ENCODE results near the gene MINPP1. TPM values are rescaled to one million over a fixed set of nuclear protein-coding genes. Genes with fewer than 3 reads are reported as not detected.
"Not testable (repeated sequence)": the region's sequence is repeated elsewhere in the genome, so short reads cannot be mapped to it uniquely, and the experiment has no call there.

Gene MINPP1, protein sequence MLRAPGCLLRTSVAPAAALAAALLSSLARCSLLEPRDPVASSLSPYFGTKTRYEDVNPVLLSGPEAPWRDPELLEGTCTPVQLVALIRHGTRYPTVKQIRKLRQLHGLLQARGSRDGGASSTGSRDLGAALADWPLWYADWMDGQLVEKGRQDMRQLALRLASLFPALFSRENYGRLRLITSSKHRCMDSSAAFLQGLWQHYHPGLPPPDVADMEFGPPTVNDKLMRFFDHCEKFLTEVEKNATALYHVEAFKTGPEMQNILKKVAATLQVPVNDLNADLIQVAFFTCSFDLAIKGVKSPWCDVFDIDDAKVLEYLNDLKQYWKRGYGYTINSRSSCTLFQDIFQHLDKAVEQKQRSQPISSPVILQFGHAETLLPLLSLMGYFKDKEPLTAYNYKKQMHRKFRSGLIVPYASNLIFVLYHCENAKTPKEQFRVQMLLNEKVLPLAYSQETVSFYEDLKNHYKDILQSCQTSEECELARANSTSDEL
- total RNA-seq = 25.1 TPM

DNA sequence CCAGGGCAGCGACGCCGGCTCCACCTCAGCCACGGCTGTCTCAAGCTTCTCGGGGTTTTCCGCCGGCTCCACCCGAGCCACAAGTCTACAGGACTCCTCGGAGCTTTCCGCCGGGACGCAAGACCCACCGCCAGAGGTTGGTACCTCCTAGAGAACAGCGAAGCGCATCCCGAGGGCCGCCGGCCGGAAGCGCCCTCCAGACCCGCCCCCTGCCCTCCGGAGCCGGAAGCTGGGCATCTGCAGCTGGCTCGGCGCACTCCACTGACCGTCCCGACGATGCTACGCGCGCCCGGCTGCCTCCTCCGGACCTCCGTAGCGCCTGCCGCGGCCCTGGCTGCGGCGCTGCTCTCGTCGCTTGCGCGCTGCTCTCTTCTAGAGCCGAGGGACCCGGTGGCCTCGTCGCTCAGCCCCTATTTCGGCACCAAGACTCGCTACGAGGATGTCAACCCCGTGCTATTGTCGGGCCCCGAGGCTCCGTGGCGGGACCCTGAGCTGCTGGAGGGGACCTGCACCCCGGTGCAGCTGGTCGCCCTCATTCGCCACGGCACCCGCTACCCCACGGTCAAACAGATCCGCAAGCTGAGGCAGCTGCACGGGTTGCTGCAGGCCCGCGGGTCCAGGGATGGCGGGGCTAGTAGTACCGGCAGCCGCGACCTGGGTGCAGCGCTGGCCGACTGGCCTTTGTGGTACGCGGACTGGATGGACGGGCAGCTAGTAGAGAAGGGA, at the start of gene MINPP1:
MINPP1 (plus strand) TSS at position 254 of the 726 bp plus-strand sequence; CDS start at position 277, 23 bp downstream.
- peak; percentile 85 for DNase-seq

DNA sequence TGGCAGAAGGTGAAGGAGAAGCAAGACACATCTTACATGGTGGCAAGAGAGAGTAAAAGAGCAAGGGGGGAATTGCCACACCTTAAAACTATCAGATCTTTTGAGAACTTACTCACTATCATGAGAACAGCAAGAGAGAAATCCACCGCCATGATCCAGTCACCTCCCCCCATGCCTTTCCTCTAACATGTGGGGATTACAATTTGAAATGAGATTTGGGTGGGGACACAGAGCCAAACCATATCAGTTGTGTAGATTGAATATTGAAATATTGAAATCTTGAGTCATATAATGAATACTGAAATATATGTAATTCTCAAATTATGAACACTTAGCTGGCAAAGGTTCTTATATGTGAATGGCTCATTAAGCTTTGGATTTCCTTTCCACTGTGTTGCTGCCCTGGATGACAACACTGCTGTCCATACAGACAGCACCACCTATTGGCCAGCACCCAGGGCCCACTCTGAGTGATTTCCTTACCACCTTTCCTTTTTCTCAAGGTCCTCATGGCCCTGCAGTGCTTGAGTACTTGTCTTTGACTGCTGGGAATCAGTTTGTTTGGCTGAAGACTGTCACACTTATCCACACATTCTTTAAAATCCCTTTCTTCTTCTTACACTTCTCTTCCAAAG, 48.0 kb upstream of the MINPP1 start:
- DNase-seq = not testable (repeated sequence)

DNA sequence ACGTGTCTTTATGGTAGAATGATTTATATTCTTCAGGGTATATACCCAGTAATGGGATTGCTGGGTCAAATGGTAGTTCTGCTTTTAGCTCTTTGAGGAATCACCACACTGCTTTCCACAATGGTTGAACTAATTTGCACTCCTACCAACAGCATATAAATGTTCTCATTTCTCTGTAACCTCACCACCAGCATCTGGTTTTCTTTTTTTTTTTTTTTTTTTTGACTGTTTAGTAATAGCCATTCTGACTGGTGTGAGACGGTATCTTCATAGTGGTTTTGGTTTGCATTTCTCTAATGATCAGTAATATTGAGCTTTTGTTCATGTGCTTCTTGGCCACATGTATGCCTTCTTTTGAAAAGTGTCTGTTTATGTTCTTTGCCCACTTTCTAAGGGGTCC, 42.9 kb upstream of the MINPP1 start:
- not testable (repeated sequence) for DNase-seq

DNA sequence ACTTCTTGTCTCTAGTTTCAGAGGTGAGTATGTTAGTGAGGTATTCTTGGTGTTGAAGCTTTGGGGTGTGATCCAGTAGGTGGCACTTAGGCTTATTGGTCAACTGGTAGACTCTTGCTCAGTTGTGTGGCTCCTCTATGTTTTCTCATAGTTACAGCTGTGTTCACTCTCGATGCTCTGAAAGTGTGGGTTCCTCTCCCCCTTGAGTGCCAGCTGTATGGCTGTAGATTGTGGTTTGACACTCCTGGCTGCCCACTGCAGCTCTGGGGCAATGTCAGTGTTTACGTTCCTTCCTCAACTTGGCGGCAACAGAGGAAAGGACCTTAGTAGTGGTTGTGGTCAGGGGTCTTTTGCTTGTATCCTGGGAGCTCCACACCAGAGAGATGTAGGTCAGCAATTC, 37.8 kb upstream of the MINPP1 start:
- DNase-seq = not testable (repeated sequence)

DNA sequence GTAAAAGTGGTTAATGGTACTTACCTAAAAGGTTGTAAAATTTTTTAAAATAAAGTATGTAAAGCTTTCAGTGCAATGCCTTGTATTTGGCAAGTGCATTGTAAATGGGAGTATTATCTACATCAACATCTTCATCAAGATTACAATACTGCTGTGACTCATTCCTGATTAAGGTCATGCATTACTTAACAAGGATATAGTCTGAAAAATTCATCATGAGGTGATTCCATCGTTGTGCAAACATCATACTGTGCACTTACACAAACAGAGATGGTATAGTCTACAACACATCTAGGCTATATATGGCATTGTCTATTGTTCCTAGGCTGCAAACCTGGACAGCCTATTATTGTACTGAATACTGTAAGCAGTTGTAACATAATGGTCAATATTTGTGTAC, 16.0 kb upstream of the MINPP1 start:
- DNase-seq = not testable (repeated sequence)

GRCh38 chr10:87490285-87490684, 14.4 kb upstream of the MINPP1 start:
- not testable (repeated sequence) for DNase-seq

DNA sequence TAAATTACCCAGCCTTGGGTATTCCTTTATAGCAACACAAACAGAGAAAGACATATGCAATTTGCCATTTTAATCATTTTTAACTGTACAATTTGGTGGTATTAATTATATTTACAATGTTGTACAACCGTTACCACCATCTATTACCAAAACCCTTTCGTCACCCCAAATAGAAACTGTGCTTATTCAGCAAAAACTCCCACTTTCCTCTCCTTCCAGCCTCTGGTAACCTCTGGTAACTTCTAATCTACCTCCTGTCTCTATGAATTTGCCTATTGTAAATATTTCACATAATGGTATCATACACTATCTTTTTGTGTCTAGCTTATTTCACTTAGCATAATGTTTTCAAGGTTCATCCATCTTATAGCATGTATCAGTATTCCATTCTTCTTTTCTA, 12.2 kb upstream of the MINPP1 start:
- DNase-seq = not testable (repeated sequence)

GRCh38 chr10:87495446-87495845, 9.2 kb upstream of the MINPP1 start:
- DNase-seq = not testable (repeated sequence)

DNA sequence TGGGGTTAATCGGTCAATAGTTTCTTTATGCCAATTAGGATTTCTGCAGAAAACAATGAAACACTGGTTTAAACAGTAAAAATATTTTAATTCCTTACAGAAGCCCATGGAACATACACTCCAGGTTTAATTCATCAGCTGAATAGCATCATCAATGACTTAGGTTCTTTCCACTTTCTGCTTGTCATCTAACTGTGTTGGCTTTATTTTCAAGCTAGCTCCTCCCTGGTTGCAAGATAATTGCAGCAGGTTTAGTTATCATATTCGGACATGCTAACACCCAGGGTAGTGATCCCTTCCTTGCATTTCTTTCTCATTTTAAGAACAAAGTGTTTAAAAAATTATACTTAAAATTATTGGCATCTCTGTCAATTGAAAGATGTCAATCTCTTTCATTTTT, 7.3 kb upstream of the MINPP1 start:
- not testable (repeated sequence) for DNase-seq

DNA sequence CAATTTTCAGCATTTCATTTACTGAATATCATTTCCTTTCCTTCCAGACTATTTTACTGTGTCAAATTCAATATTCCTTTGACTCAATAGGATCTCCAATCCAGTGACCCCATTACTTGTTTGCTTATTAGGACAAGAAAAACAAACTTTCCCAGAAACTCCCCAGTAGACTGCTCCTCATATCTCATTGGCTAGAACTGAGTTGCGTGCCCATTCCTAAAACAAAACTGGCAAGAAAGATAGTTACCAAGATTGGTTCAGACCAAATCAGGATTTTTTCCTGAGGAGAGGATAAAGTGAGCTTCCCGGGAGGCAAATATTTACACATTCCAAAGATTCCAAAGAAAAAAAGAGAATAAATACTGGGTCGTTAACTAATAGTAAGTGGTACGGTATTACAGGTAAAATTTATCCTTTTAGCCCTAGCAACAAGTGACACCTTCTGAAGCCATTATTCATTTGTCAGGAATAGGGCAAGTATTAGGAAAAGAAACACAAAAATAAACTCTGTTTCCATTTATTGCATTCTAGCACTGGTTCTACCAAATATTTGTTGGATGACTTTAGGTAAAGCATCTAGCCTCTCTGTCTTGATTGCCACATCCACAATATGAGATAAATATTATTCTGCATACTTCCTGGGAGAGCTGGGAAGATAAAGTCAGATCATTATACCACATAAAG, 6.4 kb upstream of the MINPP1 start:
- not testable (repeated sequence) for DNase-seq

DNA sequence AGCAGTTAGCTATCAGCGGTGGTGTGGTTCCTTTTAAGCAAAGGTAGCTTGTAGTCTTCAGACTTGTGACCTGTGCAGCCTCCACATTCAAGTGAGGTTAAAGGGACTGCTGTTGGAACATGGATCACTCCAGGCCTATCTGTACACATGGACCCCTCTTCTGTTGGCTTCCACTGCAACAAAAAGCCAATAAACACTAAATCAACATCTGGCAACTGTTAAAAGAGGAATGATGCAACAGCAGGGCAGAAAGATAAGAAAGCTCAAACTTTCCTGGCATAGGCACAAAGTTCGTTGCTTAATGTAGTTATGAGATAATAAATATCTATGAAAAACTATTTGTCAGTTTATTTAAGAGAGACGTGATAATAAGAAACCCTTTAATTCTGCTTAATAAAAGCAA, 4.0 kb upstream of the MINPP1 start:
- DNase-seq = no peak

- no peak for DNase-seq
These were observed 1.3 kb upstream of the MINPP1 start for GRCh38 chr10:87503401-87503800.

- DNase-seq = no peak
These were observed 807 bp upstream of the MINPP1 start for GRCh38 chr10:87503886-87504285.

DNA sequence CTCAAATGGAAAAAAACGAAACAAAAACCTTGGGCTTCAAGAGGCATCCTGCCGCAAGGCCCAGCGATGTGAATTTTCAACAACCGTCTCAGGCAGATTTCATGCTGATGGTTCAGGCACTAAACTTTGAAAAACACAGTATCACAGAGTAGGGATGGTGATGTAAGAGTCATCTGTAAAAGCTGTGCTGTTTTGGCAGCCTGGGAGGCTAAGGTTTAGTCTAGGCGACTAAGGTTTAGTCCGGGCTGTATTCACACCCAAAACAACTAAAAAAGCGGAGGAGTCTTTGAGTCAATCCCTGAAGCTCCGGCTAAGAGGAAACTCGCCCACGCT, 420 bp upstream of the MINPP1 start:
- no peak for DNase-seq

GRCh38 chr10:87505366-87506111, 846 bp downstream of the MINPP1 start:
- DNase-seq = peak; percentile 66

GRCh38 chr10:87506956-87507355, 2.3 kb downstream of the MINPP1 start:
- no peak for DNase-seq

- no peak for DNase-seq
These were observed 3.3 kb downstream of the MINPP1 start for GRCh38 chr10:87507879-87508483.

DNA sequence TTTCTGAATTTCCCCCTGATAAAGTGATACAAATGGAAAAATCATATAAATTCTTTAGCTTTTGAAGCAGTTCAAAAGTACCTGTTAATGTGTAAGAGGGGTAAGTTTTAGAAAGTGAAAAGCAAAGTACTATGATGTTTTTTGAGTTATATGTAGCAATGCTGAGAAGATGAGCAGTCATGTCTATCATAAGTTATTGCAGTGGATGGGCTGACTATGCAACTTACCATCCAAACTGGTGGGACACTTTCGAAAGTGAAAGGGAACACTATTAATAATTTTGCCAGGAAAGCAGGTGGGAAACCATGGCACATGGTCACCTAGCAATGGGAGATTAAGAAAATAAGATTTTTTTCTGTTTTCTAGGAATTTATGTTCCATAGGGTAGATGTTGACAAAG, 4.1 kb downstream of the MINPP1 start:
- DNase-seq = no peak

GRCh38 chr10:87510025-87510424, 5.3 kb downstream of the MINPP1 start:
- DNase-seq = no peak

DNA sequence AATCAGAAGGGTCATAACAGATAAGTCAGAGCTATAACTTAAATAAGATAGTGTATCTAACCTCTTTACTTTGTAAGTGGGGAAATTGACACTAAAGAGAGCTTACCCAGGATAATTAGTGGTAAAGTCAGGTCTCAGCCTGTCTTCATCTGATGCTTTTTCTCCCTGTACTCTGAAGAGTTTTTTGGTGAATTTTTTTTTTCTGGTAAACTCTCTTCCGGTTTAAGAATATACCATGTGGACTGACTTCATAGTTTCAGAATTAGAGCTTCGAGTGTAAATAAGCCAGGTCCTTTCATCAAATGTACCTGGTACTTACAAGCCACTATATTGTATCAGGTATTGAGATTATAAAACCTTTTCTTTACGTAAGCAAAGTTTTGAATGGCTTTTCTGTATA, 6.8 kb downstream of the MINPP1 start:
- DNase-seq = no peak

GRCh38 chr10:87518937-87519336, 14.2 kb downstream of the MINPP1 start:
- no peak for DNase-seq
